Stimulated activated naive CD8-positive, alpha-beta T cell treated with anti-CD3 and anti-CD28 coated beads, Interleukin-15, Interleukin-2, amounts not matched to agents 100 U/mL and 50 U/mL, for 24 hours (primary cell): ENCODE measurements around the gene KLHL8.

Source experiments
- ATAC-seq: fragments of 150-1000 bp; cut with Tn5 transposase; one replicate; pipeline ENCODE4 v1.10.0; 2021
- DNase-seq: peaks from one replicate; pipeline ENCODE4 v3.0.0; 2021

Gene KLHL8

GRCh38 chr4:87120411-87121162, 99.8 kb downstream of the KLHL8 start:
- no peak for ATAC-seq

DNA sequence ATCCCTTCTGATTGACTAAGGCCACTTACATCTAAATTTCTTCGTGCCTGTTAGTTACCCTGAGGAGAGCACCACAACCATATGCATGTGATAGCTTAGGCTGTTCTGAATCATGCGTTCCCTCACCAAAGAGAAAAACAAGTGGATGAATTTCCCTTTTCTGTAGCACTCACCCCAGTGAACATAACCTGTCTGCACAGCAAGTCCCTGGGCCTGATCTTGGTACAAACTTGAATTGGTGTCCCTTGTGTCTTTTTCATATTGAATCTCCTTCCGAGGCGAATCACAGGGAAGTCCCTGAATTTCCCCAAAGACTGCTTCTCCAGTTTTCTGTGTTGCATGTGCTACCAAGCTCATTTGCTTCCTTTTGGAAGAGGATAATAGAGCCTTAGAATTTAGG, 100.4 kb downstream of the KLHL8 start:
- DNase-seq (no peak), ATAC-seq (no peak)

More at GRCh38 chr4:87120411-87121162, 99.8 kb downstream of the KLHL8 start:
- no peak for DNase-seq

GRCh38 chr4:87118826-87119225, 101.6 kb downstream of the KLHL8 start:
- ATAC-seq (peak; percentile 63), DNase-seq (no peak)

GRCh38 chr4:87118421-87118820, 102.0 kb downstream of the KLHL8 start:
- ATAC-seq, result no peak
- no peak for DNase-seq

GRCh38 chr4:87117732-87118075, 102.7 kb downstream of the KLHL8 start:
- no peak for DNase-seq
- ATAC-seq, result no peak

- DNase-seq, result no peak
- ATAC-seq, result no peak
Observed at GRCh38 chr4:87117051-87117731, 103.2 kb downstream of the KLHL8 start.

- DNase-seq, result no peak
Observed at GRCh38 chr4:87116231-87116630, 104.2 kb downstream of the KLHL8 start.

GRCh38 chr4:87114245-87115062, 106.0 kb downstream of the KLHL8 start:
- DNase-seq (no peak), ATAC-seq (no peak)

More at GRCh38 chr4:87116231-87116630, 104.2 kb downstream of the KLHL8 start:
- no peak for ATAC-seq

- ATAC-seq (no peak), DNase-seq (no peak)
Observed at GRCh38 chr4:87112063-87112462, 108.4 kb downstream of the KLHL8 start.
